B cell (primary cell): ENCODE results near the gene MEIS2. TPM values are rescaled to one million over a fixed set of nuclear protein-coding genes. Genes with fewer than 3 reads are reported as not detected.
A peak's percentile ranks its signal among the peaks of the same experiment; 100 is the strongest.

Experiments used
- ATAC-seq: fragments of 200-7000 bp; cut with Tn5 transposase; one replicate; pipeline ENCODE4 v1.10.0; 2021; ENCODE audit warnings: low read depth, mild to moderate bottlenecking, moderate number of reproducible peaks, moderate library complexity
- CTCF ChIA-PET: fragments of 350-600 bp; sonication (Branson Sonifier 250); formaldehyde crosslinking; loops from one replicate; lab custom pipeline; 2021; ENCODE audit warnings: antibody characterized with exemption, inconsistent platforms; lab: Charles Lee
- POLR2A ChIA-PET: fragments of 350-600 bp; sonication (Branson Sonifier 250); formaldehyde crosslinking; loops from one replicate; lab custom pipeline; 2021; ENCODE audit warnings: antibody characterized with exemption; lab: Charles Lee
- DNase-seq: peaks from one replicate; pipeline ENCODE4 v3.0.0; 2013
- H2AFZ ChIP-seq: 2 replicates; pipeline ENCODE4 v1.6.1; 2012; ENCODE audit warnings: mild to moderate bottlenecking, low read depth, low read length; ENCODE audit not compliant: insufficient read depth, poor library complexity, severe bottlenecking
- H3K27ac ChIP-seq, 2 donors: 1 replicate in 1 of 2; 2 replicates in 1 of 2; pipeline ENCODE4 v1.5.1; 2012 to 2013; ENCODE audit warnings: low read length in 2 of 2, mild to moderate bottlenecking in 2 of 2, moderate library complexity in 1 of 2
- H3K27me3 ChIP-seq, 4 experiments: fragments of 200-600 bp in 1 of 4; sonication (generic) in 1 of 4; replicated peaks in 1 of 4; 1 replicate in 2 of 4; 2 replicates in 2 of 4; pipeline versions ENCODE4 v1.6.1 to v1.7.0; 2013 to 2016; ENCODE audit warnings: low read length in 3 of 4, mild to moderate bottlenecking in 2 of 4, mixed read lengths in 1 of 4, moderate library complexity in 1 of 4; ENCODE audit not compliant: insufficient read depth in 4 of 4, control insufficient read depth in 3 of 4; ENCODE audit errors: control extremely low read depth in 1 of 4
- H3K36me3 ChIP-seq, 2 experiments: replicated peaks in 1 of 2; 1 replicate in 1 of 2; 2 replicates in 1 of 2; pipeline versions ENCODE4 v1.6.1 to v1.7.1; 2013; ENCODE audit warnings: low read length in 1 of 2; ENCODE audit not compliant: insufficient read depth in 2 of 2, control insufficient read depth in 1 of 2; ENCODE audit errors: control extremely low read depth in 1 of 2, extremely low read depth in 1 of 2
- H3K4me1 ChIP-seq, 2 donors: fragments of 200-600 bp in 1 of 2; sonication (generic) in 1 of 2; 1 replicate in 1 of 2; 2 replicates in 1 of 2; pipeline versions ENCODE4 v1.5.1 to v1.6.1; 2013 to 2017; ENCODE audit warnings: low read length in 2 of 2; ENCODE audit not compliant: control insufficient read depth in 2 of 2, insufficient read depth in 2 of 2
- H3K4me2 ChIP-seq: replicated peaks from 2 replicates; pipeline ENCODE3; 2012; ENCODE audit warnings: mild to moderate bottlenecking, low read depth, low read length; ENCODE audit not compliant: poor library complexity, severe bottlenecking
- H3K4me3 ChIP-seq, 5 experiments: fragments of 200-600 bp in 1 of 5; sonication (generic) in 1 of 5; 1 replicate in 3 of 5; 2 replicates in 2 of 5; pipeline versions ENCODE4 v1.5.1 to v1.7.0; 2011 to 2016; ENCODE audit warnings: low read length in 4 of 5, mild to moderate bottlenecking in 4 of 5, low read depth in 2 of 5, control low read depth in 1 of 5, moderate library complexity in 1 of 5; ENCODE audit not compliant: insufficient read depth in 1 of 5; ENCODE audit errors: control extremely low read depth in 1 of 5, extremely low read depth in 1 of 5
- H3K79me2 ChIP-seq: fragments of 200-600 bp; sonication (generic); one replicate; pipeline ENCODE4 v1.6.0; 2016; ENCODE audit warnings: low read length; ENCODE audit not compliant: control insufficient read depth, insufficient read depth
- H3K9ac ChIP-seq: fragments of 200-600 bp; sonication (generic); 2 replicates; pipeline ENCODE4 v1.6.1; 2017; ENCODE audit warnings: mild to moderate bottlenecking, low read length, moderate library complexity
- H3K9me3 ChIP-seq, 3 donors: one replicate each; pipeline versions ENCODE4 v1.6.1 to v1.7.1; 2013; ENCODE audit warnings: low read length in 2 of 3; ENCODE audit not compliant: control insufficient read depth in 2 of 3, insufficient read depth in 1 of 3; ENCODE audit errors: control extremely low read depth in 1 of 3
- H4K20me1 ChIP-seq: 2 replicates; pipeline ENCODE4 v1.6.0; 2012; ENCODE audit warnings: mild to moderate bottlenecking, low read length; ENCODE audit not compliant: insufficient read depth, control insufficient read depth, poor library complexity, severe bottlenecking
- H3K27ac Mint-ChIP-seq: one replicate; pipeline ENCODE4 v1.8.0; 2021; ENCODE audit warnings: mixed read lengths
- H3K27me3 Mint-ChIP-seq: one replicate; pipeline ENCODE4 v1.8.0; 2021; ENCODE audit warnings: mixed read lengths
- H3K4me1 Mint-ChIP-seq: one replicate; pipeline ENCODE4 v1.8.0; 2021; ENCODE audit warnings: mixed read lengths
- H3K4me3 Mint-ChIP-seq: one replicate; pipeline ENCODE4 v1.8.0; 2021; ENCODE audit warnings: mixed read lengths
- H3K9me3 Mint-ChIP-seq: one replicate; pipeline ENCODE4 v1.8.0; 2022; ENCODE audit warnings: mixed read lengths; ENCODE audit not compliant: insufficient read depth
- EZH2 ChIP-seq: IDR thresholded peaks from 2 replicates; pipeline ENCODE4 v1.6.1; 2012; ENCODE audit warnings: borderline replicate concordance, low read depth, mild to moderate bottlenecking, moderate library complexity, low read length; ENCODE audit not compliant: insufficient read depth, poor library complexity, severe bottlenecking
- WGBS: methylation state at CpG from one replicate; pipeline ENCODE4 v1.1.5; 2013; ENCODE audit warnings: missing lambda C conversion rate; ENCODE audit not compliant: insufficient coverage; 5-methylcytosine and 5-hydroxymethylcytosine counted together
- intact Hi-C: fragments of 100-400 bp; cut with micrococcal nuclease; formaldehyde crosslinking; loops from one replicate; pipeline ENCODE4 v1.10.0; 2022
- polyA plus RNA-seq: library from polyadenylated mRNA; depleted of rRNA; stranded (reverse); fragments of >200 nt; gene quantifications from 2 replicates; pipeline ENCODE4 v1.2.3, GENCODE V29; 2012
- total RNA-seq, 2 donors: library from RNA; stranded (reverse); fragments of 120-200 nt in 1 of 2; gene quantifications; 1 replicate in 1 of 2; 2 replicates in 1 of 2; pipeline versions ENCODE4 v1.2.3 to v1.2.4, GENCODE V29; 2013 to 2022
- TF ChIP-seq, protein P1 (sequence below): fragments of 200-600 bp; IDR thresholded peaks from one replicate; pipeline ENCODE4 v1.8.0; 2022; ENCODE audit warnings: antibody characterized with exemption, mild to moderate bottlenecking

The MEIS2 gene
- total and polyA plus RNA-seq, 2 donors (not counting 1 experiment from before 2014, with no cell fraction given), result 0.22 TPM; not detected in 1

DNA sequence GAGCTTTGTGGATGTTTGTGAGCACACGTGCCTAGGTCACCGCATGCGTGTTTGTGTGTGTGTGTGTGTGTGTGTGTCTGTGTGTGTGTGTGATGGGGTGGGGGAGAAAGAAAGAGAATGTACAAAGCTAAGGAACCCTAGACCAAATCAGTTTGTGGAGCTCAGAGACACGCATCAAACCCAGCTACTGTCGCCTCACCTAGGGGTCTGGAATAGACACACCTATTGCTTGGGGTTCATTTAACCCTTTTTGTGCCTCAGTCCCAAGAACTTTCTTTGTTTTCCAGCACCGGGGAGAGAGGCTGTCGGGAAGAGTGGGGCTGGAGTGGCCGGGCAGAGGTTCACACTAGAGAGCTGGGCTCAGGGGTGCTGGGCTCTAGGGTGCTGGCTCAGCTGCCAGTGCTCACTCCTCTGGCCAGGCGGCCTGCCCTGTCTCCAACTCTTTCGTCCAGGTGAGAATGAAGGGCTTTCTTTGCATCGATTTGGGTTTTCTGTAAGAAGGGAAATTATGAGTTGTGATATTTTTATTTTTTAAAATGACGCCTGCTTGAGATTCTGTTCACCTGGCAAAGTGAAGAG is 221.6 kb downstream of the MEIS2 start:
- POLR2A ChIA-PET, result no interaction called here
- peaks cover 13% of the 10 kb centered on the region for H3K4me1 Mint-ChIP-seq
- no peak overlapping the region for H3K4me2 ChIP-seq
- no peak for DNase-seq
- no peak for ATAC-seq
- WGBS, result 13% methylated on average over 12 of the region's 12 CpGs
- H3K4me1 ChIP-seq, result peaks cover 3 to 15% of the 10 kb centered on the region in 2 donors
- H3K79me2 ChIP-seq, result no peaks in the 10 kb centered on the region
- H3K27ac Mint-ChIP-seq, result no peak overlapping the region
- no peaks in the 10 kb centered on the region for H3K36me3 ChIP-seq
- H3K9ac ChIP-seq, result no peak overlapping the region
- CTCF ChIA-PET, result no interaction called here
- peaks cover 0 to 17% (median 0%) of the 10 kb centered on the region in 3 donors for H3K9me3 ChIP-seq
- intact Hi-C loops, result no loop called here
- TF ChIP-seq EZH2, result no peak
- TF ChIP-seq, protein P1, sequence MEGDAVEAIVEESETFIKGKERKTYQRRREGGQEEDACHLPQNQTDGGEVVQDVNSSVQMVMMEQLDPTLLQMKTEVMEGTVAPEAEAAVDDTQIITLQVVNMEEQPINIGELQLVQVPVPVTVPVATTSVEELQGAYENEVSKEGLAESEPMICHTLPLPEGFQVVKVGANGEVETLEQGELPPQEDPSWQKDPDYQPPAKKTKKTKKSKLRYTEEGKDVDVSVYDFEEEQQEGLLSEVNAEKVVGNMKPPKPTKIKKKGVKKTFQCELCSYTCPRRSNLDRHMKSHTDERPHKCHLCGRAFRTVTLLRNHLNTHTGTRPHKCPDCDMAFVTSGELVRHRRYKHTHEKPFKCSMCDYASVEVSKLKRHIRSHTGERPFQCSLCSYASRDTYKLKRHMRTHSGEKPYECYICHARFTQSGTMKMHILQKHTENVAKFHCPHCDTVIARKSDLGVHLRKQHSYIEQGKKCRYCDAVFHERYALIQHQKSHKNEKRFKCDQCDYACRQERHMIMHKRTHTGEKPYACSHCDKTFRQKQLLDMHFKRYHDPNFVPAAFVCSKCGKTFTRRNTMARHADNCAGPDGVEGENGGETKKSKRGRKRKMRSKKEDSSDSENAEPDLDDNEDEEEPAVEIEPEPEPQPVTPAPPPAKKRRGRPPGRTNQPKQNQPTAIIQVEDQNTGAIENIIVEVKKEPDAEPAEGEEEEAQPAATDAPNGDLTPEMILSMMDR, result no peak
- H4K20me1 ChIP-seq, result no peaks in the 10 kb centered on the region
- no peak overlapping the region for H3K4me3 ChIP-seq
- peak overlapping the region; percentile 13 for H3K4me3 Mint-ChIP-seq
- peaks cover 0 to 59% (median 40%) of the 10 kb centered on the region in 4 experiments for H3K27me3 ChIP-seq
- no peak overlapping the region for H2AFZ ChIP-seq
- peaks cover 77% of the 10 kb centered on the region for H3K27me3 Mint-ChIP-seq
- H3K27ac ChIP-seq, result no peak overlapping the region
- H3K9me3 Mint-ChIP-seq, result no peaks in the 10 kb centered on the region
